Smooth muscle cell of the brain vasculature (primary cell): Measurements from ENCODE around the gene UBL4B.

Experiments
- DNase-seq: peaks from one replicate; pipeline ENCODE4 v3.0.0-alpha.2; 2012; ENCODE audit warnings: low read depth, low spot score

UBL4B gene

DNA sequence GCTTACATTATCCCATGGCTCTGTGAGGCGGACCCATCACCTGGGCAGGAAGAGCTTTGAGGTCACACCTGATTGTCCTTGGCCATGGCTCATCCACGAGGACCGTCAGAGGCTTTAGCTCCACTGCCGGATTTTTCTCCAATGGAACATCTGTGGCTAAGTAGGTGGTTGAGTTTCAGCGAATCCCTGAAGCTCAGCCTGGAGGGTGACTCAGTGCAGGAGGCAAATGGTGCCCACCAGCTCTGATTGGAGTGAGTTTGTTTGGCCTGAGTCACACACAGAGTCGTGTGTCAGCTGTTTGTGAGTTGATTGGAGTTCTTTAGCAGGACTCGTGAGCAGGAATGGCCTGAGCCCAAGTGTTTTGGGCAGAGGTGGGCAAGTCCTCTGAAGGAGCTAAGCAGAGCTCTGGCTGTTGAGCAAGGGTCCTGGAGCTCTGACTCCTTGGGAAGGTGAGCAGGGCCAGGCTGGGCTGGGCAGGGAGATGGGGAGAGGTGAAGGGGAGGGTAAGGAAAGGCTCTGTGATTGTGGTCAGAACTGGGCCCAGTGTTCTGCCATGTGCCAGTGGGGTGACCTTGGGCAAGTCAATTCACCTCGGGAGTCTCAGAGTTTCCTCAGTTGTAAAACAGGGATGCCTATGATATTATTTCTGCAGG is 40.0 kb downstream of the UBL4B start:
- no peak for DNase-seq

DNA sequence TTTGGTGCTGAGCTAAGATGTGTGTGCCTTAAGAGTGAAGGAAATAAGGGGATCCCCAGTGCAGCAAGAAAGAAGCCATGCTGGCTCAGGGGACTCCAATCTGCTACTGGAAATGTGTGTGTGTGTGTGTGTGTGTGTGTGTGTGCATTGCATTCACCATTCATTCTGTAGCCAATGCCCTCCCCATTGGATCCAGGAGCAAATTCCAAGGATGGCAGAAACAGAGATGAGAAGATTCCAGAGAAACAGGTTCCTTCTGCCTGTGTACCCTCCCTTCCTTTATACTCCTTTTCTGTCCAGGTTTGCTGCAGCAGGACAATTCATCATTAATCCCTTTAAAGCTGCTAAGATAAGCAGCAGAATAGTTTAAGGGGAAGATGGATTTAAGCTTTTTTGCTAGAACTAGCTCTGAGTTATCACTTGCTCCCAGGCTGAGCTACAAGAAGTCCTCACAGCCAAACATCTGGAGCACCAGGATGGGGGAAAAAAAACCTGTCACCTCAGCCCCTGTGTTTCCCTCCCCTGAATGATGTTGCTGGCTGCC is 41.2 kb downstream of the UBL4B start:
- no peak for DNase-seq

- peak; percentile 17 for DNase-seq
Measured at GRCh38 chr1:110155878-110156522, 43.8 kb downstream of the UBL4B start.

DNA sequence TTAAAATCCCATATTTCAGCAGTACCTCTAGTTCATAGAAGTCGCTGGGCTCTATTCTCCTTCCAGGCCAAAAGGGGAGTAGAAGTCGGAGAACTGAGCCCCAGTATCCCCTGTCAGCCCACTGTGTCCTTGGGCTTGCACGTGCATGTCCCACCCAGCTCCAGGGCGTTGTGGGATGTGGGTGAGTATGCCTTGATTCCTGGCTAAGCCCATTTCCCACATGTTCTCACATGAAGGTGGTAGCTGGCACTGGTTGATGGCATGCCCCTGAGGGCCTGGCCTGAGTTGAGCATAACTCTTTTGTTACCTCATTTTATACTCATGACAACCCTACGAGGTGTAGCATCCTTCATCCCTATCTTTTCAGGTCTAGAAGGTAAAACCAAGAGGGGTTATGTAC is 46.0 kb downstream of the UBL4B start:
- no peak for DNase-seq

DNA sequence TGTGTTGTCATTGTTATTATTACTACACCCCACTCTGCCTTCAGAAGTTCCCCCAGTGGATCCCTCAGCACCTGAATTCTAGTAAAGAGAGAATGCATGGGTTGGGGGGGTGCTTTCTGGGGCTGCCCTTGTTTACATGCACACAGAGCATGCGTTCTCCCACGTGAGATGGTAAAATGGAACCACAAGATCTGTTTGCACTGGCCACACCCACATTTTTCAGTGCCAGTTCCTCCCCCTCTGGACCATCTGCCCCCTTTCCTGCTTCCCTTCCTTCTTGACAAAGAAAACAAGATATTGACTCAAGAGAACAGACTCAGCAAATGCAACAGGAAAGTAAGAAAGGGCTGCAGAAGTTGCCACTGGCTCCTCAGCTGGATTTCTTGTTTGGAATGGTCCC is 46.9 kb downstream of the UBL4B start:
- DNase-seq = no peak

DNA sequence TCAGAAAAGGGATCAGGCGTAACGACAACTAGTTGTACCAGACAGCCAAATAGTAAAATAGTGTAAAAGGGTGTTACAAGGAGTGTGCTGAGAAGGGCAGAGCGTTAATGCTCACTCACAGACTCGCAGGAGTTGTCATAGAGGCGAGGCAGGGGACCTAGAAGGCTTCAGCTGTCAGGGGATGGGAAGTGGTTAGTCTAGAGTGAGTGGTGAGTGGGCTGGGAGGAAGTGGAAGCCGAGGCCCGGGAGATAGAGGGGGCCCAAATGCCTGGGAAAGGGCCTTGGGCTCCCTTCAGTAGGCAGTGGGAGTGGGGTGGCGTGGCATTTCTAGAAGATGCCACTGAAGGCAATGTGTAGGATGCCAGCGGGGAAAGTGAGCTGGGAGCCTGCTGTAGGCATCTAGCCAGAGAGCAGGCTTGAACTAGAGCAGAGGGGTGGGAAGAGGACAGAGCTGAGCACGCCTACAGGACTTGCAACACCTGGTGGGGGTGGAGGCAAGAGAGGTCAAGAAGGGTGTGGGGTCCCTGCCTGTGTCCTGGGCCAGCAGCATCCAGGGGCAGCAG is 48.4 kb downstream of the UBL4B start:
- DNase-seq = no peak

GRCh38 chr1:110161165-110161564 is 48.9 kb downstream of the UBL4B start:
- no peak for DNase-seq

DNA sequence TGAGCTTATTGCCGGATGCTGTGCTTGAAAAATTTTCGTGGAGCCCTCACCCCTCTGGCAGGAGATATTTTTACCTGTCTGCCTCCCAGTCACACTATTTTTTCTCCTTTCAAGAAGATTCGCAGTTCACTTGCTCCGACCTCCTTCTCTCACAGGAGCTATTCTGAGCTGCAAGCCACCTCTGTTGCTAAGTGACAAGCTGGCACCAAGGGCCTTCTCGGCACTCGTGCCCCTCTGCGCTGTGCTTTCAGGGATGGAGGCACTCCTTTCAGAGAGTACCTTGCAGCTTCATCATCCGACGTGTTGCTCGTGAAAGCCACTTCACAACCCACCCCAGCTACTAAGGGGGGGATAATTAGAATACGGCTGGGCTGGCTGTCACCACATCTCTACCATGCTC is 49.6 kb downstream of the UBL4B start:
- no peak for DNase-seq
